Chondrocyte (in vitro differentiated cells): ENCODE results near the gene GJC2. TPM values are rescaled to one million over a fixed set of nuclear protein-coding genes. Genes with fewer than 3 reads are reported as not detected.
"Not testable (repeated sequence)": the region's sequence is repeated elsewhere in the genome, so short reads cannot be mapped to it uniquely, and the experiment has no call there.

Source experiments
- DNase-seq: peaks from one replicate; pipeline ENCODE4 v3.0.0; 2021; ENCODE audit warnings: mixed read lengths, low spot score
- H3K27ac Mint-ChIP-seq: one replicate; pipeline ENCODE4 v1.8.0; 2021; ENCODE audit warnings: mild to moderate bottlenecking, moderate library complexity, mixed read lengths; ENCODE audit not compliant: unreplicated experiment
- H3K27me3 Mint-ChIP-seq: 2 replicates; pipeline ENCODE4 v1.8.0; 2021; ENCODE audit warnings: low read depth, mixed read lengths
- H3K36me3 Mint-ChIP-seq: 2 replicates; pipeline ENCODE4 v1.8.0; 2021; ENCODE audit warnings: low read depth, mixed read lengths
- H3K4me1 Mint-ChIP-seq: 2 replicates; pipeline ENCODE4 v1.8.0; 2021; ENCODE audit warnings: low read depth, mild to moderate bottlenecking, mixed read lengths
- H3K4me3 Mint-ChIP-seq: one replicate; pipeline ENCODE4 v1.8.0; 2021; ENCODE audit warnings: mild to moderate bottlenecking, moderate library complexity, mixed read lengths; ENCODE audit not compliant: unreplicated experiment
- H3K9me3 Mint-ChIP-seq: 2 replicates; pipeline ENCODE4 v1.8.0; 2021; ENCODE audit warnings: low read depth, mixed read lengths
- total RNA-seq: library from RNA; stranded (reverse); gene quantifications from 3 replicates; pipeline ENCODE4 v1.2.1, GENCODE V29; 2021
- TF ChIP-seq, protein P1 (sequence below): fragments of 200-600 bp; sonication (generic); IDR thresholded peaks from 2 replicates; pipeline ENCODE4 v1.5.0; 2021; ENCODE audit warnings: antibody characterized with exemption, mild to moderate bottlenecking, moderate library complexity

Gene GJC2
- total RNA-seq, 1 donor from 2014 or later, result 2.0 TPM

DNA sequence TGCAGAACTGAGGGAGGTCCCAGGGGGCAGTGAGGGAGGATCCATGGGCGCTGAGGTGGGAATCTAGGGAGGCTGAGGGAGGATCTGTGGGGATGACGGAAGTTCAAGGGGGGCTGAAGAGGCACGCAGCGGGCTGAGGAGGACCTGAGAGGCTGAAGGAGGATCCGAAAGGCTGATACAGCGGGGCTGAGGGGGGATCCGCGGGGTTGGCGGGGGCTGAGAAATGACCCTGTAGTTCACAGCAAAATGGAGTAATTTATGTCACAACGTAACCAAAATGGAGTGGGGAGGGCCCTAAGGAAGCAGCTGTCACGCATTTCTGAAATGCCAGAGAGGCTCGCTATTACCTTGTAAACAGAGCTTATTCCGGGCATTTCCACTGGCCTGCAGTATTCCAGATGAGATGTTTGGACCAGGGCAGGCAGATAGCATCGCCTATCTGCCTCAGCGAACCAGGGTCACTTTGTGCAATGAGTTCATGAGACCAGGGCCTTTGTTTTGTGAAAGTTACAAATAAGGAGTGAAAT is 39.7 kb upstream of the GJC2 start:
- Mint-ChIP-seq H3K36me3 (peaks cover 4% of the 10 kb centered on the region), H3K4me1 (peaks cover 22% of the 10 kb centered on the region)

DNA sequence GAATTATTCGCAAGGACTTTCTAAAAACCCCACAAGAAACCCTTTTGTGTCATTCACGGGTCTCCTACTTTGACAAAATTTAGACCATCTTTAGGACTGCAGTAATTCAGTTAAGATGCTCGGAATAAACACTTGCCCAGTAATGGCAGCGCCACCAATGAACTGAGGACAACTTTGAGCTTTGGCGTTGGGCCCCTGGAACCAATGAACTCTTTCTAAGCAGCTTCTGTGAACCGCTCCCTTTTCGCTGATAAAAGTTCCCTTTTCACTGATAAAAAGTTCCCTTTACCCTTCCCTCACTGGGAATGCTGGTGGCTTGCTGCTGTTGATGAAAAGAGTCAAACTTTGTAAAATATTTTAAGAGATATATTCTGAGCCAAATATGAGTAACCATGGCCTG is 39.2 kb upstream of the GJC2 start:
- TF ChIP-seq, protein P1, sequence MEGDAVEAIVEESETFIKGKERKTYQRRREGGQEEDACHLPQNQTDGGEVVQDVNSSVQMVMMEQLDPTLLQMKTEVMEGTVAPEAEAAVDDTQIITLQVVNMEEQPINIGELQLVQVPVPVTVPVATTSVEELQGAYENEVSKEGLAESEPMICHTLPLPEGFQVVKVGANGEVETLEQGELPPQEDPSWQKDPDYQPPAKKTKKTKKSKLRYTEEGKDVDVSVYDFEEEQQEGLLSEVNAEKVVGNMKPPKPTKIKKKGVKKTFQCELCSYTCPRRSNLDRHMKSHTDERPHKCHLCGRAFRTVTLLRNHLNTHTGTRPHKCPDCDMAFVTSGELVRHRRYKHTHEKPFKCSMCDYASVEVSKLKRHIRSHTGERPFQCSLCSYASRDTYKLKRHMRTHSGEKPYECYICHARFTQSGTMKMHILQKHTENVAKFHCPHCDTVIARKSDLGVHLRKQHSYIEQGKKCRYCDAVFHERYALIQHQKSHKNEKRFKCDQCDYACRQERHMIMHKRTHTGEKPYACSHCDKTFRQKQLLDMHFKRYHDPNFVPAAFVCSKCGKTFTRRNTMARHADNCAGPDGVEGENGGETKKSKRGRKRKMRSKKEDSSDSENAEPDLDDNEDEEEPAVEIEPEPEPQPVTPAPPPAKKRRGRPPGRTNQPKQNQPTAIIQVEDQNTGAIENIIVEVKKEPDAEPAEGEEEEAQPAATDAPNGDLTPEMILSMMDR, result no peak
- no peak for DNase-seq
- peaks cover 22% of the 10 kb centered on the region for H3K4me1 Mint-ChIP-seq
- peaks cover 4% of the 10 kb centered on the region for H3K36me3 Mint-ChIP-seq
- H3K27ac Mint-ChIP-seq, result no peak overlapping the region
- H3K27me3 Mint-ChIP-seq, result no peaks in the 10 kb centered on the region
- no peak overlapping the region for H3K4me3 Mint-ChIP-seq
- no peaks in the 10 kb centered on the region for H3K9me3 Mint-ChIP-seq

More for the DNA sequence above, 39.7 kb upstream of the GJC2 start:
- no peak for DNase-seq
- H3K4me3 Mint-ChIP-seq, result peak overlapping the region; percentile 89
- no peaks in the 10 kb centered on the region for H3K9me3 Mint-ChIP-seq
- H3K27me3 Mint-ChIP-seq, result no peaks in the 10 kb centered on the region
- TF ChIP-seq, protein P1, result no peak
- peak overlapping the region; percentile 93 for H3K27ac Mint-ChIP-seq

DNA sequence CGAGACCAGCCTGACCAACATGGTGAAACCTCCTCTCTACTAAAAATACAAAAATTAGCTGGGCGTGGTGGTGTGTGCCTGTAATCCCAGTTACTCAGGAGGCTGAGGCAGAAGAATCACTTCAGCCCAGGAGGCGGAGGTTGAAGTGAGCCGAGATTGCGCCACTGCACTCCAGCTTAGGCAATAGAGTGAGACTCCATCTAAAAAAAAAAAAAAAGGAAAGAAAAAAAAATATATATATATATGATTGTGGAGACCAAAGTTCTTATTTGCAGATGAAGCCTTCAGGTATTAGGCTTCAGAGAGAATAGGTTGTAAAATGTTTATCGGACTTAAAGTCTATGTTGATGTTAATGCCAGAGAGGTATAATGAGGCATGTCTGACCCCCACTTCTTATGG is 38.4 kb upstream of the GJC2 start:
- not testable (repeated sequence) for H3K4me3 Mint-ChIP-seq, DNase-seq, H3K9me3 Mint-ChIP-seq, H3K36me3 Mint-ChIP-seq, H3K27me3 Mint-ChIP-seq, H3K27ac Mint-ChIP-seq
- peaks cover 22% of the 10 kb centered on the region for H3K4me1 Mint-ChIP-seq

DNA sequence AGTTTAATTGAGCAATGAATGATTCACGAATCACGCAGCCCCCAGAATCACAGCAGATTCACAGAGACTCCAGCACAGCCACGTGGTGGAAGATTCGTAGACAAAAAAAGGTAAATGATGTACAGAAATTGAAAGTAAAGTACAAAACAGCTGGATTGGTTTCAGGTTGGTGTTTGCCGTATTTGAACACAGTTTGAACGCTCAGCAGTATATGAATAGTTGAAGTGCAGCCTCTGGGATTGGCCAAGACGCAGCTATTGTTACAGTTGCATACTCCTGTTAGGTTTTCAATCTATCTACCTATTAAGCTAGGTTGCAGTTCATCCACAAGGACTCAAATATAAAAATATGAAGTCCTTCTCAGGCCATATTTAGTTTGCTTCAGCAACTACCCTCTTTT is 37.6 kb upstream of the GJC2 start:
- no peaks in the 10 kb centered on the region for H3K9me3 Mint-ChIP-seq
- H3K27ac Mint-ChIP-seq, result no peak overlapping the region
- TF ChIP-seq, protein P1, result no peak
- DNase-seq, result no peak
- H3K36me3 Mint-ChIP-seq, result no peaks in the 10 kb centered on the region
- no peak overlapping the region for H3K4me3 Mint-ChIP-seq
- peaks cover 22% of the 10 kb centered on the region for H3K4me1 Mint-ChIP-seq
- H3K27me3 Mint-ChIP-seq, result no peaks in the 10 kb centered on the region

GRCh38 chr1:228112617-228113016 is 37.1 kb upstream of the GJC2 start:
- no peak for DNase-seq
- Mint-ChIP-seq H3K9me3 (peaks cover 2% of the 10 kb centered on the region), H3K27me3 (no peaks in the 10 kb centered on the region), H3K4me1 (peaks cover 21% of the 10 kb centered on the region), H3K27ac (no peak overlapping the region), H3K36me3 (no peaks in the 10 kb centered on the region), H3K4me3 (no peak overlapping the region)
- TF ChIP-seq, protein P1, result no peak

- TF ChIP-seq, protein P1, result no peak
- Mint-ChIP-seq H3K27ac (no peak overlapping the region), H3K36me3 (no peaks in the 10 kb centered on the region), H3K27me3 (no peaks in the 10 kb centered on the region), H3K4me1 (peaks cover 7% of the 10 kb centered on the region), H3K9me3 (peaks cover 5% of the 10 kb centered on the region), H3K4me3 (no peak overlapping the region)
- DNase-seq, result no peak
These were observed 34.9 kb upstream of the GJC2 start for GRCh38 chr1:228114827-228115226.
